Right renal pelvis (tissue), 4 donors: ENCODE measurements around the gene GPR25. TPM values are rescaled to one million over a fixed set of nuclear protein-coding genes. Genes with fewer than 3 reads are reported as not detected.

Source experiments
- DNase-seq, 4 donors: peaks; one replicate each; pipeline ENCODE4 v3.0.0-alpha.2; 2013; ENCODE audit warnings: low read depth in 4 of 4, low spot score in 3 of 4, missing footprints in 1 of 4
- polyA plus RNA-seq, 4 donors: library from polyadenylated mRNA; unstranded; fragments of 120-200 nt; gene quantifications; one replicate each; pipeline ENCODE4 v1.2.1, GENCODE V29; 2013; ENCODE audit not compliant: insufficient read length in 4 of 4

The GPR25 gene
- polyA plus RNA-seq, 4 donors: not detected

DNA sequence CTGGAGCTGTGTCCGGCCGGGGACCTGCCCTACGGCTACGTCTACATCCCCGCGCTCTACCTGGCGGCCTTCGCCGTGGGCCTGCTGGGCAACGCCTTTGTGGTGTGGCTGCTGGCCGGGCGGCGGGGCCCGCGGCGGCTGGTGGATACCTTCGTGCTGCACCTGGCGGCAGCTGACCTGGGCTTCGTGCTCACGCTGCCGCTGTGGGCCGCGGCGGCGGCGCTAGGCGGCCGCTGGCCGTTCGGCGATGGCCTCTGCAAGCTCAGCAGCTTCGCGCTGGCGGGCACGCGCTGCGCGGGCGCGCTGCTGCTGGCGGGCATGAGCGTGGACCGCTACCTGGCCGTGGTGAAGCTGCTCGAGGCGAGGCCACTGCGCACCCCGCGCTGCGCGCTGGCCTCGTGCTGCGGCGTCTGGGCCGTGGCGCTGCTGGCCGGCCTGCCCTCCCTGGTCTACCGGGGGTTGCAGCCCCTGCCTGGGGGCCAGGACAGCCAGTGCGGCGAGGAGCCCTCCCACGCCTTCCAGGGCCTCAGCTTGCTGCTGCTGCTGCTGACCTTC is 412 bp downstream of the GPR25 start:
- no peak for DNase-seq

DNA sequence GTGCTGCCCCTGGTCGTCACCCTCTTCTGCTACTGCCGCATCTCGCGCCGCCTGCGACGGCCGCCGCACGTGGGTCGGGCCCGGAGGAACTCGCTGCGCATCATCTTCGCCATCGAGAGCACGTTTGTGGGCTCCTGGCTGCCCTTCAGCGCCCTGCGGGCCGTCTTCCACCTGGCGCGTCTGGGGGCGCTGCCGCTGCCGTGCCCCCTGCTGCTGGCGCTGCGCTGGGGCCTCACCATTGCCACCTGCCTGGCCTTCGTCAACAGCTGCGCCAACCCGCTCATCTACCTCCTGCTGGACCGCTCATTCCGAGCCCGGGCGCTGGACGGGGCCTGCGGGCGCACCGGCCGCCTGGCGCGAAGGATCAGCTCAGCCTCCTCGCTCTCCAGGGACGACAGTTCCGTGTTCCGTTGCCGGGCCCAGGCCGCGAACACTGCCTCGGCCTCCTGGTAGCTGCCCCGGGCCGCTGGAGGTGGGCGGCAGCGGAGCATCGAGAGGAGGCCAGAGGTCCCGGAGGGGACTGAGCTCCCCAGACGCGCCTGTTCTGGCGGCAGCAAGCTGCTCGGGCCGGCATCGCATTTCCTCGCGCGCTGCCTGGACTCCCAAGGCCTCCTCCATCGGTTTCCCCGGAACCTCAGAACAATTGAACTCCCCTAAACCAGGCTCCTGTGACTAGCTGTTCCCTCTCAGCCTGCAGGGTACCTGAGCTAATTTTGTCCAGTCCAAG is 1.1 kb downstream of the GPR25 start:
- DNase-seq: no peak

DNA sequence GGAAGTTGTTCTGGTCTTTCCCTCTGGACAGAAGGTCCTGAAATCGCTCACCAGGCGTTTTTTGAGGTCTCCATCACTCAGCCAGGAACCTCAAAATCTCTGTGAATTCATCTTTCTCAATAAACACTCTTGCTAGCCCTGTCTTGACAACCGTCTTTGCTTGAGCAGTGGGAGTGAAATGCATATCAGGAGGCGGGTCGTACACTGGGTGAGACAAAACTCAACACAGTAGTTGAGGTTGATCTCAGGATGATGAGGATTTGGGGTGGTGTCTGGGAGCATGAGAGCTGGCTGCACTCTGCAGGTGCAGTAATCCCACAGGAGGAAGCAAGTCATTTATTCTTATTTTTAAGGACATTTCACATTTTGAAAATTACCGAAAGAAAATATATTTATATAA is 1.9 kb downstream of the GPR25 start:
- no peak for DNase-seq

DNA sequence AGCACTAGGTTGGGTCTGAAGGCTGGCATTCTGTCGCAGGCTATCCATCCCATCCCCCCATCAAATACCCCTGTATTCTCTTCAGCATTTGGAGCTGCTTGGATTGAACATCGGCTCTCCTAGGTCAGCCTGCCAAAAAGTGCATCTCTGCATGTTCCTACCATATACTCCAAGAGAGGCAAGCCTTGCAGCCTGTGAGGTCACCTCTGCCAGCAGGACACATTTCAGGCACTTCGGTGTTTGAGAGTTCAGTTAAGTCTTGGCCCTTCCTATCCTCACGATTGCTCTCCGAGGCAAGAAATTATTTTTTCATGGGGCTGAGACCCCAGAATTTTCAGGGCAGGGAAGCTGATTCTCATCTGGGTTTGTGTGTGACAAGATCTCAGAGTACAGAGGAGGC is 2.6 kb downstream of the GPR25 start:
- no peak for DNase-seq

DNA sequence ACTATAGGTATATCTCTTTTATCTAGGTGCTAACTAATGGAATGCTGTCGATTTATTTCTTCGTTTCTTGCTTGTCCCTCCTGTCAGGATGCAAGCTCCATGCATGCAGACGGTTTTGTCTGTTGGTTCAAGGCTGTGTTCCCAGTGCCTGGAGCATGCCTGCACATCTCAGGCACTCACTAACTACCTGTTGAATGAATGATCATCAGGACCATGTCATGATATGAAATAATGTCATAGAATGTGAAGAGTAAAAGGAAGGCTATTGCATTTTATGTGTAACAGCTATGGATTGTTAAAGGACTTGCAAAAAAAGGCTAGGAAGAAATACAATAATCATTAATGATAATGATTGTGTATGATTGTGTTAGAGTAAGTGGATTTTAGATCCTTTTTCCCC is 4.2 kb downstream of the GPR25 start:
- DNase-seq: no peak

DNA sequence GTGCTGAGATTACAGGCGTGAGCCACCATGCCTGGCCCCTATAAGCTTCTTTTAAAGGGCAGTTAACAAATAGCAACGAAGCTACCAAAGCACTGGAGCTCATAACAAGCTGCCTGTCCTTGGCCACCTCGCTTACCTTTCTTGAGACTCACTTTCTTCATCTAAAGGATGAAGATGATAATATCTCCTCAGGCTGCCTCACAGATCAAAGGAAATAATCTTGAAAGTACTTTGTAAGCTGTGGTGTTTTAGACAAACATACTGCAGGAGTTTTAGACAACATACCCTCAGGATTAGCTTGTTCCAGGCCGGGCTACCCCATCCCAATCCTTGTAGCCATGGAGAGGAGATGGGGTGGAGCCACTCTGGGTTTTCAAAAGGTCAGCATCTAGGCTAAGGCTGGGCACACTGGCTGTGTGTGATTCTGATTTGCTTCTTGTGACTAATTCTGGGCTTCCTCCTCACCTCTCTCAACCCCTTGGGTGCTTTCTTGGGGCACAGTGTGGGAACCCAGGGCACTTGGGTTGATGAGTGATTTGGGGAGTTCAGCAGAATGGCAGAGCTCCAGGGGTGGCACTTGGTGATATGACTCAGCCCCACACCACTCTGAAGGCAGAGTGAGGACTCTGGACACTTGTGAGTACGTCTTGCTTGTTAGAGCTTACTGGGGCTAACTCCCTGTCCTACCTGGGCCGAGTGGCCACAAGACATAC is 5.2 kb downstream of the GPR25 start:
- DNase-seq: no peak

DNA sequence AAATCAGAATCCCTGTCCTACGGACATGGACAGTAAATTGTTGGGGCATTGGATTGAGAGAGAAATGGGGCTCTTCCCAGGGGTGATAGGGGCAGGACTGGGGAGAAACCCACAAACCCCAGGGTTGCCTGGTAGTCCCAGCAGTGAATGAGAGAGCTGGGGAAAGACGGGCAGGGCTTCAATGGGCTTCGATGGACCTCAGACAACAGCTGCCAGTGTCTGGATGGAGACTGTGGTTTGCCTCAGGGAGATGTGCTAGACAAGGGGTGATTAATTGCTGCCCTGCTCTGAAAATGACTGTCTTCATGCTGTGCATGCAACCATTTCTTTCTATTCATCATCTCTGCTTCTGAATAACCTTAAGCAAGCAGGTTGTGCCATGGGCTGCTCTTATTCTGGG is 7.4 kb downstream of the GPR25 start:
- DNase-seq: no peak

DNA sequence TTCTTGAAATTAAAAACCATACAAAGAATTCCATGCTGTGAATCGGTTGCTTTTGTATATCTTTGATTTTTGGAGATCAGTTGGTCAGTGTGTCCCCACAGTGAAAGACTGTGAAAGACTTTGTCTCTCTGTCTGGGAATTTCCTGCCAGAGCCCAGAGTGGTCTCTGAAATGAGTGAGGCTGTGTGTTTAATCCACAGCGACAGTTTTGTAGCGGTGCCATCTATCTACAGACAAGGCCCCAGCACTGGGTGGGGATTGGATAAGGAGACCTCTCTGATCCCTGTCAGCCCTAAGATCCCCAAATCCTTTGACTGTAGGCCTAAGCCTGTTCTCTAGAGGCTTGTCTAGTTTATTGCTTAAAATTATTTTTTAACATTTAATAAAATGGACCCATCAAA is 10.3 kb downstream of the GPR25 start:
- DNase-seq: no peak

DNA sequence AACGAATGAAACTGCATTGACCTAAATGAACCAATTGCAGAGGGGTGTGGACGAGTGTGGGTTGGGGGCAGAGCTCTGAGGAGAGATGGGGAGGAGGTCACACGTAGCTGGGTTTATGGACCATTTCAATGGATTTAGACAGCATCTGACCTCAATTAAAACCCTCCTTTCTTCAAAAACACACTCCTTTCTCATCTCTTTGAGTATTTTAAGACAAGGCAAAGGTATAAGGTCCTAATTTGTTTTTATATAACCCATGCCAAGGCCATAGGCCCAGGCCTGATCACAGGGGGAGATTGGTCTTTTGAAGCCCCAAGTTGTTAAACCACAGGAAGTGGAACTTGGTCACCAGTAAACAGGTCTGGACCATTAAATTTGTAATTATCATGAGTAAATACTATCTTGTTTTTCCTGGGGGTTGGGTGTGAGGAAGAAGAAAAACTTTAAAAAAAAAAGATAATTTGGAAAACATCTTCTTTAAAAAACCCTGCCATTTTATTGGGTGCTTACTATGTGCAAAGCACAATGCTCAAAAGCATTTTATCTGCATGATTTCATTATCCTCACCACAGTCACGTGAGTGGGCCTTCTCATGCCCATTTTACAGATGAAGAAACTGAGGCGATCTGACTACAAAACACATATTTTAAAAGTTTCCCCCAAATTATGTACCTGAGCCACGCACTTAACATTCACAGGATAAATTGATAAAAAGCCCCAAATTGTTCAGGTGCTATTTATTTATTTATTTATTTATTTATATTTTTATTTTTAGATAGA is 13.0 kb downstream of the GPR25 start:
- DNase-seq: no peak

DNA sequence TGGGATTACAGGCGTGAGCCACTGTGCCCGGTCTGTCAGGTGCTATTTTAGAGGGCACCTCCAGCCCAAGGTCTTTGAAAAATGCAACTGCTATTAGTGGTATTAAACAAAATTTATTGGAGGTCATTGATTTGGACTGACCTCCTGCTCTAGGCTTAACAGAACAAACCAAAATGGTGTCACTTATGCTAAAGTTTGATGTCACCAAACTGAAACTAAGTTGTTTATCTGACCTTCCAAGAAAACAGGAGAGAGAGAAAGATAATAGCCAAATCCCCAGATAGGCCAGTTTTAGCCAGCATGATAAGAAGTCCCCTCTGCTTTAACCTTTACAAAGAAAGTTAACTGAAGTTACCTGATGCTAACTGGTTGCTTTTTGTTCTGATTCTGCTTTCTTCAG is 13.8 kb downstream of the GPR25 start:
- no peak for DNase-seq

DNA sequence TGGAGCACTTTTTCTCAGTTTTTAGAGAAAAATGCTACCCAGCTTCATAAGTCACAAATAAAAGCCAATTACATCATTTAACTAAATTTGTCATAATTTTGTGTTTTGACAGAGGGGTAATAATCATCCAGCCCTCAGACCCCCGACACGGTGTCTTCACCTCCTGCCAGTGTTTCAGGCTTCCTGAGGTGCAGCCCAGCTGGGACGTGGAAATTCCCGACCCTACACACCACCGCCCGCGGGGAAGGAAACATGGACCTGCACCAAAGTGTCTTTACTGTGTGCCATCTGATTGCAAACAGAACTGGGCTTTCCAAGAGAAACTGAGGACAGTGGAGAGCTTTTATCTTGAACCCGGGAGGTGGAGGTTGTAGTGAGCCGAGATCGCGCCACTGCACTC is 14.3 kb downstream of the GPR25 start:
- no peak for DNase-seq

DNA sequence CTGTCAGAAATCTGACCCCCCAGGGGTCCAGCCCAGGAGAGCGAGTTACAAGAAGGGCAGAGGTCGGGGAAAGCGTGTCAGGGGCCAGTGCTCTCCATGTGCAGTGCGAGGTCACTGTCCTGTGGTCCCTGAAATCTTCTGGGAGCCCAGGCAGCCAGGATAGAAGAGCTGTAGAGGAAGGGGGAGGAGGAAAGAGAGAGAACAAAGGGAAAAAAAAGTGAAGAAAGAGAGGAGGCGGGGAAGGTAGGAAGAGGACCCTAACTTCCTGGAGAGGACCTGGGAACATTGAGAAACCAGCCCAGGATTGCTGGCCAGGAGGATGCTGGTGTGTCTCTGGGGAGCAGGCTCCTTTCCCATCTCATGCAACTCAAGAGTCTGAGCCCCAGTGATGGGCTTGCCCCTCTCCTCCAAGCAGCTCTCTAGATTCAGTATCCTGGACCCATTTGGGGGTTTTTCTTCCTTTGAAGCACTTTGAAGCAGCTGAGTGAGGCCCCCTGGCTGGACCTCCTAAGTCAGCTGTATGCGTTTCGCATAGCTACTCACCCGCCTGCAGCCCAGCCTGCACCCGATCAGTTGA is 15.1 kb downstream of the GPR25 start:
- DNase-seq: no peak

DNA sequence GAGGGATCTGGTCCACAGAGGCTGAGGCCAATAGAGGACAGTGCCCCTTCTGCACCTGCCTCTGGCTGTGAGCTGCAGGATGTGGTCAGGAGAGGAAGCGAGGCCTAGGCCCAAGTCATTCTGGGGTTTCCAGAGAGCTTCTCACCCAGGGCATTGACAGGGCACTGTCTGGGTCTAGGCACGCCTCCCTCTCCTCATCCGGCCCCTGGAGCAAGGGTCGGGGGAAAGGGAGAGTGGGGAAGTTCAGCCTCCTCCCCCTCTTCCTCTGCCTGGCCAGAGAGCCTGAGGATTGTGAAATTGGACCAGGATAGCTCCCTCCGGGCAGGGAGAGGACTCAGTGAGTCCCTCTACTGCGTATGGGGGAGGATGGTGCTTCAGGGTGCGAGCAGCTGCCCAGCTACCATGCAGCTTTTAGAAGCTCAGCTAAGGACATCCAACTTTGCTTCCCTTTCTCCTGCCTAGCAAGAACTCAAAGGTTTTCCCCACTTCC is 15.6 kb downstream of the GPR25 start:
- no peak for DNase-seq

DNA sequence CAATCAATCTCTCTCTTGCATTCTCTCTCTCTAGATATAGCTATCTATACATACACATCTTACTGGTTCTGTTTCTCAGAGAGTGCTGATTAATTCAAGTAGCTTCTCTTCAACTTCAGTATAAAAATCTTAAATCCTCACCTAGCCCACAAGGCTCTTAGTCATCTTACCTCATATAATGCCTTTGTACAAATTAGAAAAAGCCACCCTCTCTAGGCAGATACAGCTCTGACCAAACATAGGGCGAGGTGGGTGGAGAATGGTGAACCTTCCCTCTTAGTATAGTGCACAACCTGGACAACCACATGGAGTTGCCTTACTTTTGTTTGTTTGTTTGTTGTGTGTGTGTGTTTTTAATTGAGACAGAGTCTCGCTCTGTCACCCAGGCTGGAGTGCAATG is 16.8 kb downstream of the GPR25 start:
- DNase-seq: no peak

DNA sequence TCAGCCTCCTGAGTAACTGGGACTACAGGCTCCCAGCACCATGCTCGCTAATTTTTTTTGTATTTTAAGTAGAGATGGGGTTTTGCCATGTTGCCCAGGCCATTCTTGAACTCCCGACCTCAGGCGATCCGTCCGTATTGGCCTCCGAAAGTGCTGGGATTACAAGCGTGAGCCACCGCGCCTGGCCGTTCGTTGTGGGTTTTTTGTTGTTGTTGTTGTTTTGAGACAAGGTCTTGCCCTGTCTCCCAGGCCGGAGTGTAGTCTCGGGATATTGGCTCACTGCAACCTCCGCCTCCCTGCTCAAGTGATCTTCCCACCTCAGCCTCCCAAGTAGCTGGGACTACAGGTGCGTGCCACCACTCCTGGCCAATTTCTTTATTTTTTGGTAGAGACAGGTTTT is 17.2 kb downstream of the GPR25 start:
- DNase-seq: no peak

DNA sequence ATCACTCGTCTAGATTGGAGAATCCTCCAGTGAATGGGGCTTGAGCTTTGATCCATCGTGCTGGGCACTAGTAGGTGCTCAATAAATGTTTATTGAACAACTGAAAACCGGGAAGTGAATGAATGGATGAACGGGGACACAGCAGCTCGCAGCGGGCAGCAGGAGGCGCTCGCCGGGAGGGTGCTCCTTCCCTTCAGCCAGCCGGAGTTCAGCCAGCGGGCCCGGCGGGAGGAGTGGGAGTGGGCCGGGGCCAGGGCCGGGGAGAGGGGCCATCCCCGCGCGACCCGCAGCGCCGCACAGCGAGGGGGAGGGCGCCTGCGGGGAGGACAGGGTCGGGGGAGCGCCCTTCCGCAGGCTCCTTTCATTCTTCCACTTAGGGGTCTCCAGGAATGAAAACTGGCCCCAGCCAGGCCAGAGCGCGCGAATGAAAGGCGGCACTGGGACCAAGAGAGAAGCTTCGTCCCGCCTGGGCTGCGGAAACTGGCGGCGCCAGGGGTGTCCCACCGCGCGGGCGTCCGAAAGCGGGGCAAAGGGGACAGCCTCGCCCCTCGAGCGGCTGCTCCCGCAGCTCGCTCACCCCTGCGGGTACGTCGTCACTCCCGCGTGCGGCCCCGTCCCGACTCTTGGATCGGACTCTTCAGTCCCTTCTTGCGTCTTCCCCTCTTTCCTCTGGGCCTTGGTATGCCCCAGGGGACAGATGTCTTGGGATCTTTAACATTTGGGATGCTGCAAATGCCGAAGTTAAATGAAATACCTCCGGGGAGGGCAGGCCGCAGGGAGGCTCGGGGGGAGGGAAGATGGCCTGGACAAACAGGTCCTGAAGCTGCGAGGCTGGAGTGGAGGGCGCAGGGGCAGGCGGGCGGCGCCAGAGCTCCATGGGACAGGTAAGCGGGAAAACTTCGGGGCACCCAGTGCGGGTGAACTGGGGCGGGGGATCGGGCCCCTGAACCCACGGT is 18.3 kb downstream of the GPR25 start:
- peak in 1 of 4 donors; percentile 70 for DNase-seq

DNA sequence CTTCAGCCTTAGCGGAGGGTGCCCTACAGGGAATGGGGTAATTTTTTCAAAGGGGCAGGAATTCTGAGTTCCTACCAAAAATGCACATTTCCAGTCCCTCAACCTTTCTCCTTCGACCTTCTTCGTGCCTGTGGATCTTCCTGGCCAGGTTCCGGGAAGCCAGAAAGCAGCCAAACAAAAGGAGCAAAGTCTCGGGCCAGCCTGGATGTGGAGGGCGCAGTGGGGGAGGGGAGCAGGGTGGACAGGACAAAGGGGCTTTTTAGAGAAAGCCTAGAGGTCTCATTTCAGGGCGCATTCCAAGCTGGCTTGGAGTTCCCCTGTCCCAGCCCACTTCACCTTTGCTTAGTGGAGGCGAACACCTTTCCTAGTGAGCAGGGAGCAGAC is 19.0 kb downstream of the GPR25 start:
- DNase-seq: no peak

DNA sequence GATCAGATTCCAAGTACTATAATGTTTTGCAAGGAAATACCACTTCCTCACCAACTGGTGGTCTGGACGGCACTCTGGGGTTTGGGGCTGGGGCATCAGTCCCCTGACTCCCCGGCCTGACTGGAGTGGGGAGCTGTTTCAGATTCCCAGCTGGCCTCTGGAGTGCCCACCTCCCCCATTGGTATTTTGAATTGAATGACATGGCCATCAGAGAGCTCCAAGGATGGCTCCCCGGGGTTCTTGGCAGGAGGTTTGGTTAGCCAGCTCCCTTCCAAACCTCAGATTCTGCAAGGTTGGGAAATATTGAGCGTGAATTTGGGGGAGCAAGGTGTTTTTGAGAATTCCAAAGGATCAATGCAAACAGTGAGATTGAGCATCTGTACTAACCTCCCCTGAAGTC is 19.8 kb downstream of the GPR25 start:
- DNase-seq: no peak

DNA sequence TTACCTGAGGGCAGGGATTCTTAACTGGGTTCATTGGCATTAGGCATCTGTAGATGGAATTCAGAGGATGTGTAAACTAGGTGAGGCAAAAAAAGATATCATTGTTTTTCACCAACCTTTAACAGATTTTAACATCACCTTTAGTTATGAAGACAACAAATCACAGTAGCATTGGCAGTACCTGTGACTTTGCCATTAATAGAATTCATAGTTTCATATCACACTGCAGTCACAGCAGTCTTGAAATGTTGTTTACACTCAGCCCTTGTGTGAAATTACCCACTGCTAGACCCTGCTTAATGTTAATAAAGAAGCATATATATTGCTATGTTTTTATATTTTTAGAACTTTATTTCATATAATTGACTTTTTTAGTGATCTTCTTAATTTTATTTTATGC is 20.2 kb downstream of the GPR25 start:
- no peak for DNase-seq

DNA sequence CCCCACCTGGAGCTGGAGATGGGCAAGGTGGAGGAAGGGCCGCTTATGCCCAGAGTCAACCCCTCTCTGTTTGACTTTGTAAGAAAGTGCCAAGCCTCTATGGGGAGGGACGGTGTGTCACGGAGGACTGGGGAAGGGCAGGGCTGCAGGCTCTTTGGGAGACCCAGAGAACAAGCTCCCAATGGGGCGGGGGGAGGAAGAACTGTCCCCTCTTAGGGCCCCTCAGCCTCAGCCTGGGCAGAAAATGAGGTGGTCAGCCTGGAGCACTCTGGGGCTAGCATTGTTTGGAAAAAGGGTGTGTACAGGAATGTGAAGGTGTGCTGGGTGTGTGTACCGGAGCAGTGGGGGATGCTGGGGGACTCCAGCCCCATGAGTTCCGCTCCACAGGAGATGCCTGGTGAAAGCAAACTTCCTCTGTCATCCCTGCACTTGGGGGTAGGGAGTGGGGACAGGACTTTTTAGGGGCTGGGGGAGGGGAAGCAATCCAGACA is 20.7 kb downstream of the GPR25 start:
- DNase-seq: no peak
